Lung (tissue), 12 donors: ENCODE data around the gene SYNGR1. TPM values are rescaled to one million over a fixed set of nuclear protein-coding genes. Genes with fewer than 3 reads are reported as not detected.
A peak's percentile ranks its signal among the peaks of the same experiment; 100 is the strongest.

Experiments used
- ATAC-seq: fragments of 200-7000 bp; cut with Tn5 transposase; one replicate; pipeline ENCODE4 v1.9.1; 2020; ENCODE audit warnings: moderate number of reproducible peaks; ENCODE audit not compliant: insufficient read depth, low FRiP score
- DNase-seq, 3 donors: peaks; one replicate each; pipeline ENCODE4 v3.0.0-alpha.2; 2013 to 2017
- H3K27ac ChIP-seq, 2 donors: one replicate each; pipeline ENCODE4 v1.5.1; 2013; ENCODE audit warnings: mild to moderate bottlenecking in 2 of 2, moderate library complexity in 2 of 2, control low read depth in 1 of 2, inconsistent platforms in 1 of 2, low read depth in 1 of 2, low read length in 1 of 2
- H3K27me3 ChIP-seq, 3 donors: one replicate each; pipeline ENCODE4 v1.5.1; 2013; ENCODE audit warnings: low read length in 2 of 3; ENCODE audit not compliant: control insufficient read depth in 3 of 3, insufficient read depth in 3 of 3
- H3K36me3 ChIP-seq, 4 donors: one replicate each; pipeline ENCODE4 v1.5.1; 2013; ENCODE audit warnings: low read length in 4 of 4, mild to moderate bottlenecking in 1 of 4, moderate library complexity in 1 of 4; ENCODE audit not compliant: control insufficient read depth in 4 of 4, insufficient read depth in 4 of 4
- H3K4me1 ChIP-seq, 5 donors: one replicate each; pipeline ENCODE4 v1.5.1; 2013; ENCODE audit warnings: low read length in 5 of 5, mild to moderate bottlenecking in 2 of 5, moderate library complexity in 1 of 5; ENCODE audit not compliant: control insufficient read depth in 5 of 5, insufficient read depth in 5 of 5
- H3K4me3 ChIP-seq: one replicate; pipeline ENCODE4 v1.5.1; 2013; ENCODE audit warnings: mild to moderate bottlenecking, control low read depth, moderate library complexity
- H3K9ac ChIP-seq, 2 donors: one replicate each; pipeline ENCODE4 v1.5.1; 2013; ENCODE audit warnings: low read length in 2 of 2, control low read depth in 1 of 2; ENCODE audit not compliant: insufficient read depth in 1 of 2
- H3K9me3 ChIP-seq, 4 donors: one replicate each; pipeline ENCODE4 v1.5.1; 2013; ENCODE audit warnings: low read length in 3 of 4, mild to moderate bottlenecking in 1 of 4, moderate library complexity in 1 of 4; ENCODE audit not compliant: control insufficient read depth in 4 of 4, insufficient read depth in 3 of 4
- WGBS, 2 donors: extraction: QIAGEN DNeasy Blood & Tissue Kit; methylation state at CpG; one replicate each; pipeline ENCODE4 v1.1.7; 2013; 5-methylcytosine and 5-hydroxymethylcytosine counted together
- polyA plus RNA-seq, 2 donors: library from polyadenylated mRNA; stranded (reverse); fragments of 200-250 nt; gene quantifications; one replicate each; pipeline ENCODE4 v1.2.1, GENCODE V29; 2013
- total RNA-seq, 2 donors: library from RNA; depleted of rRNA in 1 of 2; stranded (reverse); fragments of >200 nt in 1 of 2; gene quantifications; one replicate each; pipeline ENCODE4 v1.2.1, GENCODE V29; 2014 to 2021
- TF ChIP-seq, protein P1 (sequence below): IDR thresholded peaks from 2 replicates; pipeline ENCODE4 v1.5.1; 2012; ENCODE audit warnings: mild to moderate bottlenecking; ENCODE audit errors: control extremely low read depth, extremely low read depth
- donor health status: control.
- donor health status: control.
- donor health status: Bipolar disorder and iron deficiency.
- donor health status: healthy.
- donor health status: DM: yes; HTN: yes; CAD: no.

SYNGR1 gene
- total and polyA plus RNA-seq, 4 donors: 3.5 to 13.3 (median 5.5) TPM

DNA sequence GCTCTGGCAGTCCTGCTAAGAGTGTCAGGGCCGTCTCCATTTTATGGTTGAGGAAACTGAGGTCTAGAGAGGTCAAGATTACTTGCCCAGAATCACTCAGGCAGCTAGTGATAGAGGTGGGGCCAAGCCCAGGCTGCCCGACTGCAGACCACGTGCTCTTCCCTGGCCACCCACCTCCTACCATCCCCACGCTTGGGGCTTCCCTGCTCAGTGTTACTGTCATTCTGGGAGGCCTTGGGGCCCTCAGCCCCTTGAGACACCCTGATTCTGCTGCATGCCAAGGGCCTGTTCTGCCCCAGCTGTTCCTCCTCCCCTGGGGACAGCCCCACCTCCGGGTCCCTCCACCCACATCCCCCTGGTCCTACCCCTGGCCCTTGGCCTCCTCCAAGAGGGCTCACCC, 32.6 kb downstream of the SYNGR1 start:
- WGBS, 2 donors: 87% methylated on average over 5 of the region's 5 CpGs
- Histone ChIP-seq H3K9me3 (no peaks in the 10 kb centered on the region), H3K27me3 (no peaks in the 10 kb centered on the region), H3K4me1 (no peaks in the 10 kb centered on the region), H3K27ac (no peak overlapping the region), H3K36me3 (peaks cover 0 to 6% (median under 1%) of the 10 kb centered on the region in 4 donors), H3K4me3 (no peak overlapping the region), H3K9ac (no peak overlapping the region)
- TF ChIP-seq, protein P1, sequence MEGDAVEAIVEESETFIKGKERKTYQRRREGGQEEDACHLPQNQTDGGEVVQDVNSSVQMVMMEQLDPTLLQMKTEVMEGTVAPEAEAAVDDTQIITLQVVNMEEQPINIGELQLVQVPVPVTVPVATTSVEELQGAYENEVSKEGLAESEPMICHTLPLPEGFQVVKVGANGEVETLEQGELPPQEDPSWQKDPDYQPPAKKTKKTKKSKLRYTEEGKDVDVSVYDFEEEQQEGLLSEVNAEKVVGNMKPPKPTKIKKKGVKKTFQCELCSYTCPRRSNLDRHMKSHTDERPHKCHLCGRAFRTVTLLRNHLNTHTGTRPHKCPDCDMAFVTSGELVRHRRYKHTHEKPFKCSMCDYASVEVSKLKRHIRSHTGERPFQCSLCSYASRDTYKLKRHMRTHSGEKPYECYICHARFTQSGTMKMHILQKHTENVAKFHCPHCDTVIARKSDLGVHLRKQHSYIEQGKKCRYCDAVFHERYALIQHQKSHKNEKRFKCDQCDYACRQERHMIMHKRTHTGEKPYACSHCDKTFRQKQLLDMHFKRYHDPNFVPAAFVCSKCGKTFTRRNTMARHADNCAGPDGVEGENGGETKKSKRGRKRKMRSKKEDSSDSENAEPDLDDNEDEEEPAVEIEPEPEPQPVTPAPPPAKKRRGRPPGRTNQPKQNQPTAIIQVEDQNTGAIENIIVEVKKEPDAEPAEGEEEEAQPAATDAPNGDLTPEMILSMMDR: no peak
- ATAC-seq (no peak), DNase-seq (no peak)

DNA sequence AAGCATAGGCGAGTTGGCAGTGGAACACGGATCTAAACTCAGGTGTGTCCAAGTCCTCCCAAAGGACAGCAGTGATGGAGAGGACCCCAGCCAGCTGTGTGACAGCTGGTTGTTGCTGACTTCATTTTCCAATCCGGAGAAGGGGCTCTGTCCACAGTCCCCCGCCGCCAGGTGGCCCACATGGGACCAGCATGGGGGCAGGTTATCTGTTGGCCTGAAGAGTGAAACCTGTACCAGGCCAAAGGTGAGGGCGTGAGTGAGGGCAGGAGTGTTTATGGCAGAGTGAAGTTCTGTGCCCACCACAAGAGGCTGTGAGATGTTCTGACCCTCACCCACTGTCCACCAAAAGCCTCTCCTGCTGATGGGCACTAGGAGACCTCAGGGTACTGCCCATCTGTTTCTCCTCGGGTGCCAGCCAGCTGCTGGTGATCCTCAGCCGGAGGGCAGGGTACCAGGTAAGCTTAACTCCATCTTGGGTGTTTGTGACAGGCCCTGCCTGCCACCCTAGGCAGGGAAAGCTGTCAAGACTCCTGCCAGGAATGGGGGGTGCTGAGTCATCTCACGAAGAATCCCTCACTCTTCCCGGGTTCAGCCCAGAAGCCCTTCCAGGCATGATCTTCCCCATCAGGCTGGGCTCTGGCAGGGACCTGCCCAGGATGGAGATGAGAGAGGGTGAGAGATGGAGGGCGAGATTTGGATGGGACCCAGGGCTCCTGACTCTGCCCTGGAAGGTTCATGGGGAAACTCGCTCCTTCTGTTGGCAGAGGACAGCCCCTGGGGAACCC, 34.2 kb downstream of the SYNGR1 start:
- Histone ChIP-seq H3K9me3 (no peaks in the 10 kb centered on the region), H3K27ac (no peak overlapping the region), H3K4me1 (peaks cover 0 to 4% (median 0%) of the 10 kb centered on the region in 5 donors), H3K36me3 (peaks cover 0 to 1% (median 0%) of the 10 kb centered on the region in 4 donors), H3K9ac (no peak overlapping the region), H3K27me3 (no peaks in the 10 kb centered on the region), H3K4me3 (no peak overlapping the region)
- no peak for DNase-seq
- 79 to 88% methylated on average over 12 of the region's 12 CpGs for WGBS, 2 donors
- TF ChIP-seq, protein P1: no peak
- no peak for ATAC-seq

- Histone ChIP-seq H3K36me3 (peaks cover 0 to 1% (median 0%) of the 10 kb centered on the region in 4 donors), H3K9me3 (no peaks in the 10 kb centered on the region), H3K27ac (no peak overlapping the region), H3K27me3 (no peaks in the 10 kb centered on the region), H3K9ac (no peak overlapping the region), H3K4me3 (no peak overlapping the region), H3K4me1 (peaks cover 0 to 4% (median 0%) of the 10 kb centered on the region in 5 donors)
- peak in 1 of 3 donors; percentile 27 for DNase-seq
- TF ChIP-seq, protein P1: no peak
- WGBS, 2 donors: 55 to 68% methylated on average over 21 of the region's 21 CpGs
- no peak for ATAC-seq
Observed at GRCh38 chr22:39384750-39385480, 35.1 kb downstream of the SYNGR1 start.
